Activated CD4-positive, alpha-beta T cell treated with anti-CD3 and anti-CD28 coated beads for 36 hours (primary cell): ENCODE results near the gene PROZ. TPM values are rescaled to one million over a fixed set of nuclear protein-coding genes. Genes with fewer than 3 reads are reported as not detected.

ENCODE experiments used
- ATAC-seq: fragments of 200-7000 bp; cut with Tn5 transposase; one replicate; pipeline ENCODE4 v1.10.0; 2021; ENCODE audit warnings: mild to moderate bottlenecking, moderate library complexity
- CTCF ChIA-PET: fragments of 350-600 bp; sonication (Branson Sonifier 250); formaldehyde crosslinking; loops from one replicate; lab custom pipeline; 2021; ENCODE audit warnings: antibody characterized with exemption; lab: Charles Lee
- POLR2A ChIA-PET: fragments of 350-600 bp; sonication (Branson Sonifier 250); formaldehyde crosslinking; loops from one replicate; lab custom pipeline; 2021; ENCODE audit warnings: antibody characterized with exemption, inconsistent platforms; lab: Charles Lee
- DNase-seq: peaks from one replicate; pipeline ENCODE4 v3.0.0-alpha.2; 2020
- H3K27ac Mint-ChIP-seq: one replicate; pipeline ENCODE4 v1.8.0; 2021; ENCODE audit warnings: mixed read lengths
- H3K27me3 Mint-ChIP-seq: one replicate; pipeline ENCODE4 v1.8.0; 2021; ENCODE audit warnings: mixed read lengths
- H3K36me3 Mint-ChIP-seq: one replicate; pipeline ENCODE4 v1.8.0; 2021; ENCODE audit warnings: low read depth, mixed read lengths
- H3K4me1 Mint-ChIP-seq: one replicate; pipeline ENCODE4 v1.8.0; 2021; ENCODE audit warnings: mixed read lengths
- H3K4me3 Mint-ChIP-seq: one replicate; pipeline ENCODE4 v1.8.0; 2021; ENCODE audit warnings: mild to moderate bottlenecking, moderate library complexity, mixed read lengths
- H3K9me3 Mint-ChIP-seq: one replicate; pipeline ENCODE4 v1.8.0; 2021; ENCODE audit warnings: low read depth, mixed read lengths
- intact Hi-C, 2 experiments: fragments of 100-400 bp; cut with DNase I in 1 of 2; cut with micrococcal nuclease in 1 of 2; formaldehyde crosslinking; loops; one replicate each; pipeline versions ENCODE4 v1.14.2 to v1.15.1; 2022 to 2024; cut with DNase I, micrococcal nuclease
- total RNA-seq, 2 experiments: library from RNA; stranded (reverse); gene quantifications; one replicate each; pipeline ENCODE4 v1.2.3, GENCODE V29; 2021

The PROZ gene
- total RNA-seq, 2 experiments from 2014 or later: not detected

DNA sequence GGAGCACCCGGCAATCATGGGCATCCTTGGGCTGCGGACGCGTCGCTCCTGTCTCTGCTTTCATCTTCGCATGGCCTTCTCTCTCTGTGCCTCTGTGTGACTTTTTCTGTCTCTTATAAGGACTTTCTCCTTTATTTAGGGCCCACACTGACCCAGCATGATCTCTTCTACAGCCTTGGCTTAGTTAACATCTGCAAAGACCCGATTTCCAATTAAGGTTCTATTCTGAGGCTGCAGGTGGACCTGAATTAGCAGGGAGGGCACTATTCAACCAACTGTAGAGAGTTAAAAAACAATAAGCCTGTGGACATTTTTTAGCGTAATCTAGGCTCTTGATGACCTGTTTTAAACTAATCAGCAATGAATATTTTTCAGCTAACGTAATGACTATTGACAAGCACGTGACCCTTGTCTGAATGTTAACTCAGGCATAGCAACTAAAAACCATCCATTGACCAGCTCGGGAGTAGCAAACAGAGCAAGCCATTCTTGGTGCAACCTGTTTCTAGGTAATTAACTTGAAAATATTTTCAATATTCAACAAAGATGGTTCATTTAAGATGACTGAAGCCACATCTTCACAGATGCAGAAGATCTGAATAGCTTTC lies 20.7 kb upstream of the PROZ start:
- no peaks in the 10 kb centered on the region for H3K27me3 Mint-ChIP-seq
- peaks cover 4% of the 10 kb centered on the region for H3K9me3 Mint-ChIP-seq
- intact Hi-C loops: no loop called here
- ATAC-seq (no peak), DNase-seq (no peak)
- H3K36me3 Mint-ChIP-seq: no peaks in the 10 kb centered on the region
- H3K4me1 Mint-ChIP-seq: no peaks in the 10 kb centered on the region
- H3K27ac Mint-ChIP-seq: no peak overlapping the region
- no peak overlapping the region for H3K4me3 Mint-ChIP-seq
- ChIA-PET CTCF (no interaction called here), POLR2A (no interaction called here)

DNA sequence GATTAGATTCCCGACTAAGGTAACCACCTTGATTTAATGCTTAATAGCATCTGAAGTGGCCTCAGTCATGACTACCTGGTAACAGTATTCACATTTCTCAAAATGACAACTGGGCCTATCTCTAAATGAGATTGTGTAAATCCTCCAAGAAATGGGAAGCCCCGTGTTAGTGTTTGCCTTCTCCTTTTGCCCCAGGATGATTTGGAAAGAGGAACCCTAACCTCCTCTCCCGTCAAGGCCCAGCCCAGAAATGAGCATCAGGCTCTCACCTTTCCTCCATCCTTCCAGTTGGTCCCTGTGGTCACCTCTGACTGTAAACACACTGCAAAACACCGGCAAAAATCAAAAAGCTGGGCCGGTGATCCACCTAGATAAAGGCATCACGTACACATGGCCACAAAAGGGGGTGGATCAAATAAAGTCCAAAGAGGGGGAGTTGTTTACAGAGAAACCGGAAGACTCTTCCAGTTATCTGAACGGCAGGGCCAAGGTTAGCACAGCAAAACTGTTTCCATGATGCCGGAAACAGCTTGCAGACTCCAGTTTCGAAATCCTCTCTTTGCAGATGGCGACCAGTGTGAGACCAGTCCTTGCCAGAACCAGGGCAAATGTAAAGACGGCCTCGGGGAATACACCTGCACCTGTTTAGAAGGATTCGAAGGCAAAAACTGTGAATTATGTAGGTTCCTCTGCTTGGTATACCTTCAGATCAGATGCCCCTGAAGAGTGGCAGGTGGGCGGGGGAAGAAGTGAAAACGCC lies 19.5 kb upstream of the PROZ start:
- intact Hi-C loops: no loop called here
- POLR2A ChIA-PET: no interaction called here
- no peak for DNase-seq
- H3K9me3 Mint-ChIP-seq: peaks cover 4% of the 10 kb centered on the region
- no peak overlapping the region for H3K4me3 Mint-ChIP-seq
- no peaks in the 10 kb centered on the region for H3K27me3 Mint-ChIP-seq
- CTCF ChIA-PET: no interaction called here
- no peak overlapping the region for H3K27ac Mint-ChIP-seq
- no peak for ATAC-seq
- H3K4me1 Mint-ChIP-seq: no peaks in the 10 kb centered on the region
- no peaks in the 10 kb centered on the region for H3K36me3 Mint-ChIP-seq

DNA sequence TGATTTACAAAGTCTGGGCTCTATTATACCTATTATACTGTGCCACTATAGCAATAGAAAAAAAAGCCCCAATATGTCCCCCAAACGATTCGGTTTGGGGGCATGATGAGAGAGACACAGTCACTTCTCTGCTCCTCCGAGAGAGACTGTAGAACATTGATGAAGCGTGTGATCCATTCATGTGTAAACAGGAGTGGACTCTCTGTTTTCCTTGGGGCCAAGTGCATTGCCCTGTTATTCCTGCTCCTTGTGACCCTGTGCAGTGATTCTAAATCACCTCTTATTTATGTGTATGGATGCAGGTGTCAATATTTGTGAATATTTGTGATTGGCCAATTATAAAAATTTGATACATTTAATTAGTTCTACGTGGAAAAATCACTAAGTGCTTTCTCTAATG lies 18.9 kb upstream of the PROZ start:
- H3K4me3 Mint-ChIP-seq: no peak overlapping the region
- H3K4me1 Mint-ChIP-seq: no peaks in the 10 kb centered on the region
- no peaks in the 10 kb centered on the region for H3K36me3 Mint-ChIP-seq
- H3K9me3 Mint-ChIP-seq: no peaks in the 10 kb centered on the region
- POLR2A ChIA-PET: no interaction called here
- CTCF ChIA-PET: no interaction called here
- intact Hi-C loops: no loop called here
- H3K27me3 Mint-ChIP-seq: no peaks in the 10 kb centered on the region
- no peak for ATAC-seq
- no peak overlapping the region for H3K27ac Mint-ChIP-seq
- no peak for DNase-seq

DNA sequence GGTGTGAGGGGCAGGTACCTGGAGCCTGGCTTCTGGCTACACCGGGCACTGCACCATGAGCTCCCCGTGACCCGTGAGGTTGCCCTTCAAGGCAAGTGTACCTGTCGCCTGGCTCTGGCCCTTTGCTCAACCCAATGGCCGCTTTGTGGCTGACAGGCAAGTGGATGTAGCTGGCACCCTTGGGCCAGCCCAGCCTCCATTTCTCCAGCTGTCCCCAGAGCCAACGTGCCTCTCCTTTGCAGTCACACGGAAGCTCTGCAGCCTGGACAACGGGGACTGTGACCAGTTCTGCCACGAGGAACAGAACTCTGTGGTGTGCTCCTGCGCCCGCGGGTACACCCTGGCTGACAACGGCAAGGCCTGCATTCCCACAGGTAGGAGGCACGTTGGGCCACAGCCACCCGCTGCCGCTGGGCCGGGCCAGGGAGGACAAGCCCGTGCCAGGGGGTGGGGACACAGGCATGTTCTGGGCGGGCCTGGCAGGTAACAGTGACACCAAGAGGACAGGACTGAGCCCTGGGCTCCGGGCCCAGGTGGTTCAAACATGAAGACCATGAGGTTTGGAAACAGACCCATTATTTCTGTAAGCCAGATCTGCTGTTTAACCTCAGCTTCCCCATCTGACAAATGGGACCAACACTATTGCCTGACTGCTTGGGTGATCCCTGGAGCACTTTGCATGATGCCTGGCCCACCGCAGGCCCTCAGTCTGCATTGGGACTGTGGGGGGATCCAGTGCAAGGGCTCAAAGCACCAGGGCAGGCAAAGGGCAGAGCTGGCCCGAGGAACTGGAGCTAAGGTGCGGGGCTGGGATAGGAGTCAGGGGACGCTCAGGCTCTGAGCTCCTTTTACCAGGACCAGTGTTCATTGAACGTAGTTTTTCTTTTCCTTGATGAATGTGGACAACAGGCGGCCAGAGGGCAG lies 17.5 kb upstream of the PROZ start:
- intact Hi-C loops: no loop called here
- Mint-ChIP-seq H3K9me3 (peaks cover 2% of the 10 kb centered on the region), H3K4me3 (no peak overlapping the region), H3K27ac (no peak overlapping the region), H3K27me3 (no peaks in the 10 kb centered on the region), H3K36me3 (no peaks in the 10 kb centered on the region), H3K4me1 (peaks cover 8% of the 10 kb centered on the region)
- DNase-seq (no peak), ATAC-seq (no peak)
- POLR2A ChIA-PET: no interaction called here
- CTCF ChIA-PET: interaction anchor here (0.6 kb wide), 1 partner anchor 130 kb away, joined by 3 read pairs; no protein-coding TSS in a partner anchor

DNA sequence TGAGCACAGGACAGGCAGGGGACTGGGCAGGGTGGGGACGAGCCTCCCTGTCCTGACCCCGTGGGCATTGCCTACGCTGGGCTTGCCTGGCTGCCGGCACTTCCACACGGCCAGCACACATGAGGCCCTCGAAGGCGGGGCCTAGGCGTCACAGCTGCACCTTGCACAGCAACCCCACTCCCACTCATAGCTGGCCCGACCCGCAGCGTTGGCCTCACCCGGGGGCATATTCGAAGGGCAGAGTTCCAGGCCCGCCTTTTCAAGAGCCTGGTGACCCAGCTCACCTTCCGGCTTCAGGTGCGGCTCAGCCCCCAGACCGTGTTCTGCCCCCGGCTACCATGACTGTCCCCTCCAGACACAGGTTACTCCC lies 16.9 kb upstream of the PROZ start:
- Mint-ChIP-seq H3K4me3 (no peak overlapping the region), H3K9me3 (peaks cover 2% of the 10 kb centered on the region), H3K27me3 (no peaks in the 10 kb centered on the region), H3K4me1 (peaks cover 11% of the 10 kb centered on the region), H3K36me3 (no peaks in the 10 kb centered on the region), H3K27ac (no peak overlapping the region)
- DNase-seq (no peak), ATAC-seq (no peak)
- CTCF ChIA-PET: interaction anchor here (0.6 kb wide), 1 partner anchor 428 kb away, joined by 5 read pairs; no protein-coding TSS in a partner anchor
- POLR2A ChIA-PET: no interaction called here
- intact Hi-C loops: no loop called here

DNA sequence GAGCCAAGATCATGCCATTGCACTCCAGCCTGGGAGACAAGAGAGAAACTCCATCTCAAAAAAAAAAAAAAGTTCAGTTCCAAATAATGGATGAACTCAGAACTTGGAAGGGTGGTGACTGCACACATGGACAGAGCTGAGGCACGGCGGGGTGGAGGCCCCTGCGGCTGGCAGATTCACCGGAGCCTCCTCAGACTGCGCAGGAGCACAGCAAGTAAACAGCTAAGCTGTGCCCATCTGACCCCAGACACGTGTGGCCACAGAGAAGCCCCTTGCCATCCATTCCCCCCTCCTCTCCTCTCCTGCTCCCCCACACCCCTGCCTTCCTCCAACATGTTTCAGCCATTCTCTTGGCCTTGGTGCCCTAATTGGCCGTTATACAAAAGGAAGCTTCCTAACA lies 15.6 kb upstream of the PROZ start:
- POLR2A ChIA-PET: no interaction called here
- ATAC-seq: no peak
- no peaks in the 10 kb centered on the region for H3K27me3 Mint-ChIP-seq
- peaks cover 11% of the 10 kb centered on the region for H3K4me1 Mint-ChIP-seq
- H3K36me3 Mint-ChIP-seq: no peaks in the 10 kb centered on the region
- no peak for DNase-seq
- peaks cover 2% of the 10 kb centered on the region for H3K9me3 Mint-ChIP-seq
- intact Hi-C loops: no loop called here
- H3K27ac Mint-ChIP-seq: no peak overlapping the region
- CTCF ChIA-PET: no interaction called here
- no peak overlapping the region for H3K4me3 Mint-ChIP-seq

DNA sequence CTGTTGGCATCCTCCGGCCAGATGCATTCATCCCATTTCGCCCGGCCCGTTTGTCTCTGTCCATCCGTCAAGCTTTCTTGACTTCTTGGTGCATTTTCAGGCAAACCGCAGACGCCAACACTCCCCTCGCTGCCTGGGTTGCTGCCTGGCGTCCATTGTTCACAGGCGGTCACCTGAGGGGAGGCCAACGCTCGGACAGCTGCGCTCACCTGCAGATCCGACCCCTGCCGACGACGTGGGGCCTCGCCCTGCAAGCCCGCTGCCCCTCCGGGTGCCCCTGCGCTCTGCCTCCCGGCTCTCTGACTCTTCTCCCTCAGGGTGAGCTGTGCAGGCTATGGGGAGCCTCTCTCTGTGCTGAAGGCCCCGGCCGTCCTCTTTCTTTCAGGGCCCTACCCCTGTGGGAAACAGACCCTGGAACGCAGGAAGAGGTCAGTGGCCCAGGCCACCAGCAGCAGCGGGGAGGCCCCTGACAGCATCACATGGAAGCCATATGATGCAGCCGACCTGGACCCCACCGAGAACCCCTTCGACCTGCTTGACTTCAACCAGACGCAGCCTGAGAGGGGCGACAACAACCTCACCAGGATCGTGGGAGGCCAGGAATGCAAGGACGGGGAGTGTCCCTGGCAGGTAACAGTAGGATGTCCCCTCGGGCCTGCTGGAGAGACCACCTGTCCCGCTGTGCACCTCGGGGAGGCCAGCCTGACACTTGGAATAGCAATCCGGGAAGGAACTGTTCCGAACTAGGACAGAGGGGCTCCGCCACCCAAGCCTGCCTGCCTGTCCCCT lies 14.8 kb upstream of the PROZ start:
- POLR2A ChIA-PET: no interaction called here
- DNase-seq (no peak), ATAC-seq (no peak)
- intact Hi-C loops: no loop called here
- no peak overlapping the region for H3K4me3 Mint-ChIP-seq
- CTCF ChIA-PET: no interaction called here
- no peaks in the 10 kb centered on the region for H3K27me3 Mint-ChIP-seq
- peaks cover 11% of the 10 kb centered on the region for H3K4me1 Mint-ChIP-seq
- H3K9me3 Mint-ChIP-seq: peaks cover 2% of the 10 kb centered on the region
- no peak overlapping the region for H3K27ac Mint-ChIP-seq
- H3K36me3 Mint-ChIP-seq: no peaks in the 10 kb centered on the region

DNA sequence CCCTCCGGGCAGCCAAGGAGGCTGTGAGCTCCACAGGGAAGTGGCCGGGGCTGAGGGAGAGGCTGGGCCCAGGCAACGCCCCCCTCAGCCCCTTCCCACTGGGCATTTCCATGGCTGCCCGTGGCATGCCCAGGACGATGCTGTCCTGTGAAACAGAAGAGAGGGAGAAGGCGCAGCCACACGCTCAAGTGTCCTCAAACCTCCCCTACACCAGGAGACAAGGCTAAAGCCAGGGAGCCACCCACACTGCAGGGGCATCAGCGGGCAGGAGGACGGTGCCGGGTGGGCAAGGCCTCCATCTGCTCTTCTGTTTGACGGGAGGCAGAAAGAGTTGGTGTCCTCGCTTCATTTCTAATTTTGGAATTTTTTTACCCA lies 14.2 kb upstream of the PROZ start:
- ChIA-PET POLR2A (no interaction called here), CTCF (no interaction called here)
- ATAC-seq: no peak
- intact Hi-C loops: no loop called here
- no peak for DNase-seq
- H3K27me3 Mint-ChIP-seq: no peaks in the 10 kb centered on the region
- peaks cover 2% of the 10 kb centered on the region for H3K9me3 Mint-ChIP-seq
- H3K36me3 Mint-ChIP-seq: no peaks in the 10 kb centered on the region
- H3K27ac Mint-ChIP-seq: no peak overlapping the region
- peaks cover 11% of the 10 kb centered on the region for H3K4me1 Mint-ChIP-seq
- H3K4me3 Mint-ChIP-seq: no peak overlapping the region

DNA sequence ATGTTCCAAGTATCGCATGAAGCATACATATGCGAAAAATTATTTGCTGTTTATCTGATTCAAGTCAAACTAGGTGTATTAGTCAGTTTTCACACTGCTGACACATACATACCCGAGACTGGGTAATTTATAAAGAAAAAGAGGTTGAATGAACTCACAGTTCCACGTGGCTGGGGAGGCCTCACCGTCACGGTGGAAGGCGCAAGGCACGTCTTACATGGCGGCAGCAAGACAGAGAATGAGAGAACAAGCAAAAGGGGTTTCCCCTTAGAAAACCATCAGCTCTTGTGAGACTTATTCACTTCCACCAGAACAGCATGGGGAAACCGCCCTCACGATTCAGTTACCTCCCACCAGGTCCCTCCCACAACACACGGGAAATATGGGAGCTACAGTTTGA lies 13.0 kb upstream of the PROZ start:
- peak overlapping the region; percentile 58 for H3K27ac Mint-ChIP-seq
- POLR2A ChIA-PET: no interaction called here

DNA sequence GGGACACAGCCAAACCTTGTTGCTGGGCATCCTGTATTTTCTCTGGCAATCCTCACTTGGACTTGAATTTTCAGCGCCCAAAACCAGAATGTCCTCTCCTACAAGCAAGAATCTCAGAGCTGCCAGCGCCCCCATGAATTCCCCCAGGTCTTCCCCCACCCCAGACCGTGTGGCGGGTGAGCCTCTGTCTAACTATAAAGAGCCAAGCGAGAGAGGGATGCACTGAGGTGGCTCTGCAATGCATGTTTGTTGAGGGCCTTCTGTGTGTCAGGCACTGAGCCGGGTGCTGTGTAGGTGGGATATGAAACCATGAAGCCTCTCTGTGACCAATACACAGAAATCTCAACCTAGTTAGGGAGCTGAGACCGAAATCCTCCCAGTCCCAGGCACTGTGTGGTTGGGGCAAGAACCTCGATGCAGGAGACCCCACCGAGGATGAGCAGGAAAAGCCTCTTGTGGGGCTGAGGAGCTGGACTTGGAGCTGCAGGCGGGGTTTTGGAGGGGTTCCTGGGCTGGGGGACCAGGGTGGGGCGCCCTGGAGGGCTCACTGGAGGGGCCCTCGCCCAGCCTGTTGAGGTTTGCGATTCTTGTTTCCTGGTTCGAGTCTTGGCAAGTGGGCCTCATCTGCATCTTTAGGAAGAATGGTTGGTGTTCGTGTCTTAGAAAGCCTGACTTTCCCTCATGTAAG lies 12.4 kb upstream of the PROZ start:
- H3K27me3 Mint-ChIP-seq: no peaks in the 10 kb centered on the region
- H3K4me3 Mint-ChIP-seq: no peak overlapping the region
- H3K36me3 Mint-ChIP-seq: no peaks in the 10 kb centered on the region

More for the DNA sequence above, 13.0 kb upstream of the PROZ start:
- Mint-ChIP-seq H3K4me3 (no peak overlapping the region), H3K36me3 (no peaks in the 10 kb centered on the region), H3K4me1 (peaks cover 11% of the 10 kb centered on the region), H3K27me3 (no peaks in the 10 kb centered on the region), H3K9me3 (peaks cover 2% of the 10 kb centered on the region)
- CTCF ChIA-PET: interaction anchor here (1.2 kb wide), 1 partner anchor 86 kb away, joined by 4 read pairs; no protein-coding TSS in a partner anchor
- peak; percentile 82 for DNase-seq
- intact Hi-C loops: loop anchor here in 1 of 2 experiments (1.0 kb wide), 1 partner anchor 42 kb away; no protein-coding TSS in a partner anchor
- peak; percentile 89 for ATAC-seq

More for the DNA sequence above, 12.4 kb upstream of the PROZ start:
- Mint-ChIP-seq H3K27ac (peak overlapping the region; percentile 58), H3K4me1 (peaks cover 11% of the 10 kb centered on the region), H3K9me3 (peaks cover 2% of the 10 kb centered on the region)
- DNase-seq (peak; percentile 28), ATAC-seq (peak; percentile 54)
- ChIA-PET POLR2A (no interaction called here), CTCF (interaction anchor here (1.1 to 1.2 kb wide), 2 partner anchors 10 to 86 kb away, joined by 3 to 4 read pairs; no protein-coding TSS in a partner anchor)
- intact Hi-C loops: loop anchor here in 1 of 2 experiments (1.0 kb wide), 1 partner anchor 41 kb away; no protein-coding TSS in a partner anchor
